Astrocyte (in vitro differentiated cells and primary cell): Measurements from ENCODE around the gene ALMS1. TPM values are rescaled to one million over a fixed set of nuclear protein-coding genes. Genes with fewer than 3 reads are reported as not detected.
"Not testable (repeated sequence)": the region's sequence is repeated elsewhere in the genome, so short reads cannot be mapped to it uniquely, and the experiment has no call there.

Source experiments
- DNase-seq: peaks from one replicate; pipeline ENCODE4 v3.0.0-alpha.2; 2010; ENCODE audit warnings: low read depth
- FAIRE-seq: peaks from 2 replicates; lab custom pipeline; 2011; peaks lifted over from hg19 to GRCh38; lab: Jason Lieb, UNC
- H2AFZ ChIP-seq: 2 replicates; pipeline ENCODE4 v1.6.0; 2012; ENCODE audit warnings: low read depth, low read length, inconsistent platforms
- H3K27ac ChIP-seq: 2 replicates; pipeline ENCODE4 v1.5.1; 2011; ENCODE audit warnings: low read depth, low read length, inconsistent platforms
- H3K27me3 ChIP-seq: 2 replicates; pipeline ENCODE4 v1.6.0; 2011; ENCODE audit warnings: low read length, inconsistent platforms; ENCODE audit not compliant: insufficient read depth
- H3K36me3 ChIP-seq: 2 replicates; pipeline ENCODE4 v1.5.1; 2011; ENCODE audit warnings: low read length, inconsistent platforms; ENCODE audit not compliant: insufficient read depth
- H3K4me1 ChIP-seq: 2 replicates; pipeline ENCODE4 v1.5.1; 2011; ENCODE audit warnings: low read length, inconsistent platforms; ENCODE audit not compliant: insufficient read depth
- H3K4me2 ChIP-seq: 2 replicates; pipeline ENCODE4 v1.6.0; 2012; ENCODE audit warnings: low read length, inconsistent platforms
- H3K4me3 ChIP-seq: 2 replicates; pipeline ENCODE4 v1.5.1; 2011; ENCODE audit warnings: low read depth, mild to moderate bottlenecking, low read length, inconsistent platforms; ENCODE audit not compliant: insufficient read depth
- H3K79me2 ChIP-seq: 2 replicates; pipeline ENCODE4 v1.6.0; 2012; ENCODE audit warnings: mild to moderate bottlenecking, low read length, inconsistent platforms; ENCODE audit not compliant: insufficient read depth
- H3K9ac ChIP-seq: 2 replicates; pipeline ENCODE4 v1.6.0; 2012; ENCODE audit warnings: mild to moderate bottlenecking, low read length, inconsistent platforms
- H3K9me3 ChIP-seq: 2 replicates; pipeline ENCODE4 v1.5.1; 2012; ENCODE audit warnings: low read depth, mild to moderate bottlenecking, low read length, inconsistent platforms; ENCODE audit not compliant: insufficient read depth
- H4K20me1 ChIP-seq: 2 replicates; pipeline ENCODE4 v1.6.0; 2012; ENCODE audit warnings: low read length, inconsistent platforms; ENCODE audit not compliant: insufficient read depth
- H3K27ac Mint-ChIP-seq: one replicate; pipeline ENCODE4 v1.8.0; 2021; ENCODE audit warnings: mild to moderate bottlenecking, mixed read lengths; ENCODE audit not compliant: unreplicated experiment
- H3K27me3 Mint-ChIP-seq: one replicate; pipeline ENCODE4 v1.8.0; 2021; ENCODE audit warnings: low read depth, mixed read lengths; ENCODE audit not compliant: unreplicated experiment
- H3K36me3 Mint-ChIP-seq: one replicate; pipeline ENCODE4 v1.8.0; 2021; ENCODE audit warnings: low read depth, mixed read lengths; ENCODE audit not compliant: unreplicated experiment
- H3K4me1 Mint-ChIP-seq: one replicate; pipeline ENCODE4 v1.8.0; 2021; ENCODE audit warnings: low read depth, mixed read lengths; ENCODE audit not compliant: unreplicated experiment
- H3K4me3 Mint-ChIP-seq: one replicate; pipeline ENCODE4 v1.8.0; 2021; ENCODE audit warnings: mild to moderate bottlenecking, moderate library complexity, mixed read lengths; ENCODE audit not compliant: unreplicated experiment
- H3K9me3 Mint-ChIP-seq: one replicate; pipeline ENCODE4 v1.8.0; 2021; ENCODE audit warnings: mild to moderate bottlenecking, mixed read lengths; ENCODE audit not compliant: unreplicated experiment
- CTCF ChIP-seq: IDR thresholded peaks from 2 replicates; pipeline ENCODE4 v1.5.1; 2011; ENCODE audit warnings: low read depth, mild to moderate bottlenecking, inconsistent platforms, low read length, moderate library complexity; ENCODE audit not compliant: insufficient read depth
- EZH2 ChIP-seq: IDR thresholded peaks from 2 replicates; pipeline ENCODE4 v1.6.1; 2012; ENCODE audit warnings: mild to moderate bottlenecking, low read length, inconsistent platforms; ENCODE audit not compliant: insufficient read depth
- total RNA-seq: library from RNA; stranded (reverse); gene quantifications from 2 replicates; pipeline ENCODE4 v1.2.1, GENCODE V29; 2021

The ALMS1 gene
- total RNA-seq, 1 donor from 2014 or later, result 14.6 TPM

DNA sequence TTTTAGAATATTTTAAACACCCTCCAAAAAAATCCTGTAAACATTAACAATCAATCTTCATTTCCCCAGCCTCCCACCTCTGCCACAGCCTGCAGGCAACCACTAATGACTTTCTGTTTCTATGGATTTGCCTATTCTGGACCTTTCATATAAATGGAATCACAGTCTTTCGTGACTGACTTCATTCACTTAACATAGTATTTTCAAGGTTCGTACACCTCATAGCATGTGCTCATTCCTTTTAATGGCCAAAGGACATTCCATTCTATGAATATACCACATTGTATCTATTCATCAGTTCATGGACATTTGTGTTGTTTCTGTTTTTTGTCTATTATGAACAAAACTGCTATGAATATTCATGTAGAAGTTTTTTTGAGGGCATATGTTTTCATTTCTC lies 208.0 kb downstream of the ALMS1 start:
- no peaks in the 10 kb centered on the region for H3K27me3 Mint-ChIP-seq
- H3K4me3 Mint-ChIP-seq, result no peak overlapping the region
- no peak overlapping the region for H3K27ac Mint-ChIP-seq
- no peaks in the 10 kb centered on the region for H3K79me2 ChIP-seq
- no peak for FAIRE-seq
- H3K9me3 ChIP-seq, result no peaks in the 10 kb centered on the region
- peaks cover 3% of the 10 kb centered on the region for H3K4me1 Mint-ChIP-seq
- H3K27ac ChIP-seq, result no peak overlapping the region
- H3K36me3 Mint-ChIP-seq, result peaks cover 1% of the 10 kb centered on the region
- no peak overlapping the region for H3K4me3 ChIP-seq
- H4K20me1 ChIP-seq, result no peaks in the 10 kb centered on the region
- H3K36me3 ChIP-seq, result no peaks in the 10 kb centered on the region
- peak; percentile 14 for DNase-seq
- no peak for TF ChIP-seq CTCF
- no peak for TF ChIP-seq EZH2
- H3K4me1 ChIP-seq, result peaks cover 8% of the 10 kb centered on the region
- no peak overlapping the region for H3K9ac ChIP-seq
- no peaks in the 10 kb centered on the region for H3K9me3 Mint-ChIP-seq
- H3K4me2 ChIP-seq, result peak overlapping the region; percentile 14
- no peaks in the 10 kb centered on the region for H3K27me3 ChIP-seq
- no peak overlapping the region for H2AFZ ChIP-seq

DNA sequence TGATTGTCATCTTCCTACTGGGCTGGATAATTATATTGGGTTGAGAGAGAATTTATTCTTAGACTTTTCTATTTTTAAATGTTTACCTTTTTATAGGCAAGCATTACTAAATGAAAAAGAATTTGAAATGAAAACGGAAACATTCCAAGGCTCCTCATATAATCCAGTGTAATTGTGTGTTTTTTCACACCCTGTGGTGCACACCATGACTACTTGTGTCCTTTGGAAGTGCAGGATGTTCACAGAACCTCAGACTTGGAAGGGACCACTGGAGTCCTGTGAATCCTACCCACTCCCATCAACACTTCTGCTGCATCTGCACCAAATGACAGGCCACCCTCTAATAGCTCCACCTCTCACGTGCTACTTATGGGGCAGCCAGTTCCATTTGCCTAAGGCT lies 208.6 kb downstream of the ALMS1 start:
- peak; percentile 14 for DNase-seq
- TF ChIP-seq EZH2, result no peak
- TF ChIP-seq CTCF, result no peak
- no peak overlapping the region for H3K4me3 Mint-ChIP-seq
- Histone ChIP-seq H4K20me1 (no peaks in the 10 kb centered on the region), H2AFZ (no peak overlapping the region), H3K4me1 (peaks cover 8% of the 10 kb centered on the region), H3K36me3 (no peaks in the 10 kb centered on the region), H3K4me3 (no peak overlapping the region), H3K79me2 (no peaks in the 10 kb centered on the region), H3K4me2 (peak overlapping the region; percentile 14), H3K9me3 (no peaks in the 10 kb centered on the region), H3K27me3 (no peaks in the 10 kb centered on the region), H3K9ac (no peak overlapping the region), H3K27ac (no peak overlapping the region)
- no peak overlapping the region for H3K27ac Mint-ChIP-seq
- H3K27me3 Mint-ChIP-seq, result no peaks in the 10 kb centered on the region
- H3K36me3 Mint-ChIP-seq, result peaks cover 1% of the 10 kb centered on the region
- no peak for FAIRE-seq
- H3K9me3 Mint-ChIP-seq, result no peaks in the 10 kb centered on the region
- H3K4me1 Mint-ChIP-seq, result peaks cover 3% of the 10 kb centered on the region

DNA sequence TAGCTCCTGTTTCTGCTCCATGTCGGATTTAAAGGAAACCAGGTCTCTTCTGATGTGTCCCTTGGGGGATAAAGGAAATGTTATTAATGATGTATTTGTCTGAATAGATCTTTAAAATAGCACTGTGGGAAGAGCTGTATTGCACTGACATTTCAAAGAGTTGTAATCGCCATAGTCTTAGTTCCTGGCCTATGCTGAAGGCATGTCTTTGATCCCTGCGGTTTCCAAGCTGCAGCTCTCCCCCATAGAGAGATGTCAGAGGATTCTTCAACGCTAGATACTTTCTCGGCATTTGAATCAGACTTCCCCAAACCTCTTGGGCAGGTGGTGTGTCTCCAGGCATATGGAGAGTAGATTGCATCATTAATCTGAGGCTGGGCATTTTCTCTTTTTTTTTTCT lies 216.1 kb downstream of the ALMS1 start:
- no peak overlapping the region for H3K9ac ChIP-seq
- Mint-ChIP-seq H3K4me1 (no peaks in the 10 kb centered on the region), H3K4me3 (no peak overlapping the region), H3K27me3 (no peaks in the 10 kb centered on the region), H3K27ac (no peak overlapping the region), H3K36me3 (peaks cover 6% of the 10 kb centered on the region), H3K9me3 (no peaks in the 10 kb centered on the region)
- no peak overlapping the region for H3K4me3 ChIP-seq
- TF ChIP-seq EZH2, result no peak
- no peaks in the 10 kb centered on the region for H3K27me3 ChIP-seq
- no peaks in the 10 kb centered on the region for H3K79me2 ChIP-seq
- H3K4me1 ChIP-seq, result peaks cover 5% of the 10 kb centered on the region
- no peak for DNase-seq
- no peaks in the 10 kb centered on the region for H3K9me3 ChIP-seq
- H3K4me2 ChIP-seq, result no peak overlapping the region
- no peaks in the 10 kb centered on the region for H4K20me1 ChIP-seq
- H3K36me3 ChIP-seq, result no peaks in the 10 kb centered on the region
- no peak overlapping the region for H3K27ac ChIP-seq
- FAIRE-seq, result no peak
- no peak overlapping the region for H2AFZ ChIP-seq

DNA sequence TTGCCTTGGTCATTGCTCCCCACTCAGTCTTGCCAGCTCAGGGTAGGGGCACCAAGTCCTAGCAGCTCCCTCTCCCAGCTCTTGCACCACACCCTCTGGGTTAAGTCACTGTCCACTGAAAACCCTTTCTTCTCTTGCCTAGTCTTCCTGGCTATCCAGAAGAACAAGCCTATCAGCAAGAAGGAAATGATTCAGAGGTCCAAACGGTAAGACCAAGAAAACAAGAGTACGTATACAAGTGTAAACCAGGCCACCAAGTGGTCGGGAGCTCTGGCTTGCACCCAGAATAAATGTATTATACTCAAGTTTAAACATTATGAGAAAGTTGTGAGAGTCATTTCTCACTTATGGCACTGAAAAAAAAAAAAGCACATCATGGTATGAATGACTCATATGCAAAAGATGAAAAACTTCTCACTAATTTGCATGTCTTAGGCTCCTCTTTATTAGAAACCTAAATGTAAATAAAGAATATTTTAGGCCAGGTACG lies 217.5 kb downstream of the ALMS1 start:
- not testable (repeated sequence) for H3K27ac Mint-ChIP-seq

GRCh38 chr2:73604589-73604988 lies 219.0 kb downstream of the ALMS1 start:
- not testable (repeated sequence) for DNase-seq, H3K9me3 ChIP-seq, H2AFZ ChIP-seq, H4K20me1 ChIP-seq, H3K27ac ChIP-seq, H3K9ac ChIP-seq, H3K27me3 ChIP-seq, FAIRE-seq, H3K9me3 Mint-ChIP-seq, H3K36me3 ChIP-seq, H3K27me3 Mint-ChIP-seq, H3K79me2 ChIP-seq, H3K4me1 ChIP-seq, H3K27ac Mint-ChIP-seq, H3K4me3 ChIP-seq, H3K4me3 Mint-ChIP-seq, H3K4me1 Mint-ChIP-seq, H3K4me2 ChIP-seq
- H3K36me3 Mint-ChIP-seq, result peaks cover 16% of the 10 kb centered on the region

More for the DNA sequence above, 217.5 kb downstream of the ALMS1 start:
- H3K79me2 ChIP-seq, H2AFZ ChIP-seq, H3K4me1 ChIP-seq, H3K27me3 ChIP-seq, H3K4me1 Mint-ChIP-seq, H4K20me1 ChIP-seq, H3K9me3 ChIP-seq, H3K36me3 ChIP-seq, H3K27me3 Mint-ChIP-seq, H3K4me3 ChIP-seq, H3K4me3 Mint-ChIP-seq, H3K9ac ChIP-seq, H3K9me3 Mint-ChIP-seq: not testable (repeated sequence)
- FAIRE-seq (peak; percentile 34), DNase-seq (peak; percentile 78)
- Histone ChIP-seq H3K4me2 (peak overlapping the region; percentile 11), H3K27ac (peak overlapping the region; percentile 19)
- peaks cover 13% of the 10 kb centered on the region for H3K36me3 Mint-ChIP-seq
